Aorta (tissue), 5 donors: ENCODE results near the gene ESRRB. TPM values are rescaled to one million over a fixed set of nuclear protein-coding genes. Genes with fewer than 3 reads are reported as not detected.

Source experiments
- ATAC-seq: fragments of 200-7000 bp; cut with Tn5 transposase; one replicate; pipeline ENCODE4 v1.9.1; 2022; ENCODE audit warnings: moderate library complexity; ENCODE audit not compliant: low FRiP score
- DNase-seq, 2 donors: peaks; one replicate each; pipeline ENCODE4 v3.0.0-alpha.2; 2020
- H3K27ac ChIP-seq, 2 donors: one replicate each; pipeline ENCODE4 v1.5.1; 2013; ENCODE audit warnings: low read length in 2 of 2, mild to moderate bottlenecking in 2 of 2, moderate library complexity in 2 of 2, control low read depth in 1 of 2, inconsistent platforms in 1 of 2, low read depth in 1 of 2
- H3K27me3 ChIP-seq, 2 donors: one replicate each; pipeline ENCODE4 v1.6.1; 2013; ENCODE audit warnings: control low read depth in 1 of 2, low read length in 1 of 2, mild to moderate bottlenecking in 1 of 2, moderate library complexity in 1 of 2; ENCODE audit not compliant: insufficient read depth in 2 of 2, control insufficient read depth in 1 of 2
- H3K36me3 ChIP-seq, 2 donors: one replicate each; pipeline ENCODE4 v1.6.1; 2013; ENCODE audit warnings: control low read depth in 1 of 2, low read length in 1 of 2, mild to moderate bottlenecking in 1 of 2; ENCODE audit not compliant: insufficient read depth in 2 of 2, control insufficient read depth in 1 of 2
- H3K4me1 ChIP-seq, 2 donors: one replicate each; pipeline ENCODE4 v1.6.1; 2013; ENCODE audit warnings: low read length in 2 of 2, control low read depth in 1 of 2, mild to moderate bottlenecking in 1 of 2, moderate library complexity in 1 of 2; ENCODE audit not compliant: insufficient read depth in 2 of 2, control insufficient read depth in 1 of 2
- H3K4me3 ChIP-seq, 2 donors: one replicate each; pipeline ENCODE4 v1.5.1; 2013; ENCODE audit warnings: low read length in 2 of 2, control low read depth in 1 of 2, mild to moderate bottlenecking in 1 of 2
- H3K9me3 ChIP-seq: one replicate; pipeline ENCODE4 v1.6.1; 2013; ENCODE audit warnings: mild to moderate bottlenecking, low read length; ENCODE audit not compliant: control insufficient read depth
- WGBS, 2 donors: extraction: QIAGEN DNeasy Blood & Tissue Kit; methylation state at CpG; one replicate each; pipeline ENCODE4 v1.1.7; 2013; 5-methylcytosine and 5-hydroxymethylcytosine counted together
- intact Hi-C, 2 donors: fragments of 100-400 bp; cut with DNase I; formaldehyde crosslinking; loops; one replicate each; pipeline versions ENCODE4 v1.14.2 to v1.15.0; 2022
- polyA plus RNA-seq, 2 donors: library from polyadenylated mRNA; stranded (reverse); fragments of 200-250 nt; gene quantifications; one replicate each; pipeline ENCODE4 v1.2.3, GENCODE V29; 2013
- total RNA-seq, 2 donors: library from RNA; stranded (reverse); fragmentation: NEBNext Ultra II Directional; extraction: Animal tissue kit (Norgen Biotek cat#: 25700); gene quantifications; one replicate each; pipeline ENCODE4 v1.2.1, GENCODE V29; 2021
- donor health status: healthy with polysubstance abuse.
- donor health status: Bipolar disorder and iron deficiency.
- donor health status: DM: no; HTN: no; CAD: no.
- donor health status: DM: no; HTN: no; CAD: no.
- donor health status: DM: yes; HTN: yes; CAD: no.

ESRRB gene
- total and polyA plus RNA-seq, 4 donors = 0.23 to 0.52 (median 0.33) TPM; not detected in 1

DNA sequence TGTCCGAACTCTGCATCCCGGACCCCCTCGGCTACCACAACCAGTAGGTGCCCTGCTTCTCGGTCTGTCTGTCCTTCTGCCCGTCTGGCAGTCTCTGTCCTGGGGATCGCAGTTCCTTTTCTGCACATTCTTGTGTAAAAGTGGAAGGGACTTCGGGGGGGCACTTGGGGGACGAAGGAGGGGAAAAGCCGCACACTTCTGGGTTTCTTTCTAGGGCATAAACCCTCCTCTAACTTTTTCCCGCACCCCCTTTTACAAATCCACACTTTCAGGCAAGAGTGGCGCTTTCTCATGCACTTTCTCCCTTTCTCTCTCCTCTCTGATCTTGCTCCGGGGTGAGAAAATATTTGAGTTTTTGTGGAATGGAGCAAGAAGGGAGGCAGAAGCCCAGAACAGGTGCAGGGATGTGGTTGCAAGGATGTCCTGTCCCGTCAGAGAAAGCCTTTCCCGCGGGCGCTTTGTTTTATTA is 506 bp downstream of the ESRRB start:
- intact Hi-C loops = no loop called here
- no peak for DNase-seq
- no peaks in the 10 kb centered on the region for H3K9me3 ChIP-seq
- H3K36me3 ChIP-seq = no peaks in the 10 kb centered on the region
- H3K27ac ChIP-seq = no peak overlapping the region
- ATAC-seq = no peak
- 1 to 2% methylated on average over 16 of the region's 16 CpGs for WGBS, 2 donors
- H3K4me3 ChIP-seq = no peak overlapping the region
- H3K27me3 ChIP-seq = peaks cover 0 to 2% of the 10 kb centered on the region in 2 donors
- no peaks in the 10 kb centered on the region for H3K4me1 ChIP-seq

DNA sequence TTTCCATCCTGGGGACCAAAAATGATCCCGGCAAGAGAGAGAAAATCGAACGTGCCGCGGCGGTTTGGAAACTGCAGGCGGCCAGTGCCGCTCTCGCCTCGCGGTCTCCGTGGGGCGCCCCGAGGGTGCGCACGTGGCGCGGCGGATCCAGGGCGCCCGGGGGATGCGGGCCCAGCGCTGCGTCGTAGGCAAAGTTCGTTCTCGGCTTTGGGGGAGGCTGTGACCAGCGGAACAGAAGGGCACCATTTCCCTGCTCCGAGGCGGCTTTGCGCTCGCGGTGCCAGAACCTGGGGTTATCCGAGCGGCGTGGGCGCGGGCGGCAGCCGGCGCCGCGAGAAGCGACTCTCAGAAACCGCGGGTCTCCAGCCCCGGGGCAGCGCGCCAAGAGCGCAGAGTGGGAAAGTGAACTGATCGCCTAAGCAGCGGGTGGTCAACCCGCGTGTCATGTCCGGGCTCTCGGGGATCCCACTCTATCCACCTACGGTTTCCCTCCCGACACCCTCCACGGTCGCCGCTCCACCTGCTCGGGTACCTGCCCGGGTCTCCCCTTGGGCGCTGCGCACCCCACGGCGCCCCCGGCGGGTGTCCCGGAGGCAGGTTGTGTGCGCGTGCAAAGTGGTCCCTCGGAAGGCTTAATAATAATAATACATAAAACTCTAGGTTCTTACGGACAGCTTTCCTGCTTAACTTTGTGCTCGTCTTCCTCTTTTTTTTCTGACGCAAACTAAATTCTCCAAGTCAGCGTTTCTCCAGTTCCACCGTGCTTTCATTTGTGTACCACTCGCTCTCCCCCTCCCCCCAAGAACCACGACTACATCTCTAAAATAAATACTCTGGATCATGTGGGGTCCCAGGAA is 1.2 kb downstream of the ESRRB start:
- H3K27ac ChIP-seq = no peak overlapping the region
- no peaks in the 10 kb centered on the region for H3K9me3 ChIP-seq
- intact Hi-C loops = no loop called here
- no peaks in the 10 kb centered on the region for H3K4me1 ChIP-seq
- no peak for ATAC-seq
- WGBS, 2 donors = 1% methylated on average over 79 to 80 of the region's 80 CpGs
- no peak overlapping the region for H3K4me3 ChIP-seq
- H3K36me3 ChIP-seq = no peaks in the 10 kb centered on the region
- H3K27me3 ChIP-seq = peaks cover 0 to 2% of the 10 kb centered on the region in 2 donors
- DNase-seq = no peak

- no peaks in the 10 kb centered on the region for H3K9me3 ChIP-seq
- H3K27me3 ChIP-seq = peaks cover 0 to 2% of the 10 kb centered on the region in 2 donors
- no peaks in the 10 kb centered on the region for H3K36me3 ChIP-seq
- no peak overlapping the region for H3K27ac ChIP-seq
- 14 to 19% methylated on average over 5 of the region's 5 CpGs for WGBS, 2 donors
- no peak overlapping the region for H3K4me3 ChIP-seq
- no peaks in the 10 kb centered on the region for H3K4me1 ChIP-seq
- ATAC-seq (no peak), DNase-seq (no peak)
- intact Hi-C loops = no loop called here
Observed at GRCh38 chr14:76377735-76378074, 1.8 kb downstream of the ESRRB start.

DNA sequence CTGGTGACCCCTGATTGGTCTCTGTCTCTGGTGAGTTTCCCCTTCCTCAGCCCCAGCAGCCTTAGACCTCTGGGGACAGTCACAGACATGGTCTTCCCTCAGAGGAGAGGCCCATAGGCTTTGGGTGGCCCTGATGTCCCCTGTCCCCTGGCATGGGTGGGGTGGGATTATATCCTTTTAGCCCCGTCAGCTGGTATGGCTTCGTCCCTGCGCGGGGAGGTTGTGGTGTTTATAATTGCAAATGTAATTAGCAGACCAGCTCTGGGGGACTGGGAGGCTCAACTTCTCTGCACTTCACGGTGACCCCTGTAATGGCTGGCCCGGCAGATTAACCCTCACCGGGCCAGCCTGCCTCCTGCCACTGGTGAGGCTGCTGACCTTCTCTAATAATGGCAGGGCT is 5.1 kb downstream of the ESRRB start:
- no peak for ATAC-seq
- WGBS, 2 donors = 15 to 25% methylated on average over 7 of the region's 7 CpGs
- no peaks in the 10 kb centered on the region for H3K9me3 ChIP-seq
- H3K27ac ChIP-seq = no peak overlapping the region
- H3K36me3 ChIP-seq = no peaks in the 10 kb centered on the region
- DNase-seq = no peak
- no peaks in the 10 kb centered on the region for H3K4me1 ChIP-seq
- no peak overlapping the region for H3K4me3 ChIP-seq
- intact Hi-C loops = loop anchor here in 1 of 2 donors (10.0 kb wide), 1 partner anchor 326 kb away; no protein-coding TSS in a partner anchor
- H3K27me3 ChIP-seq = peaks cover 0 to 2% of the 10 kb centered on the region in 2 donors

DNA sequence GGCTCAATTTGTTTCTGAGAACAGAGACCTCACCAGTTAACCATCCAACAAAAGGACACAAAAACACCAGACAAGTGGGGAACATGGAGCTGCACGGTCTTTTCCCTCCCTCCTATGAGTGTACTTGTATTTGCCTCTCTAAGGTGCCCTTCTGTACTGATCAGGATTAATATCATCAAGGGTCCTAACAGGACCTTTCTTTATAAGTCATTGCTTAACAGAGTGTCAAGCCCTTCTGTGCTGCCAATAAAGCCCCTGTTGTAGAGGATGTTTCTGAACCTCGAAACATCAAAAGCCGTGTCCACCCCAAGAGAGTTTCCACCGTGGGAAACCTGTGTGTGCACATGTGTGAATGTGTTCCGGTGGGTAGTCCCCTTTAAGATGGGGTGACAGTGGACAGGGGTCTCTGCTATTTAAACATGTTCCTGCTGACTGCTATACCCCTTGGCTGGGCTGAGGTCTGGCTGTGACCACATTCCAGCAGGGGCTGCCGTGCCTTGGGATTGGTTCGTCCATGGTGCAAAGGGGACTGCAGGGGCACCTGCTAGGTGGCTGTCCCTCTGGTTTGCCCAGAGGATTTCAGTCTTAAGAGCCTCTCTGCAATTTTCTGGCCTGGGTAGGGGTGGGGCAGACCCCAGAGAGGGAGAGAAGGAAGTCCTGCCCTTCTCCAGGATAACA is 6.0 kb downstream of the ESRRB start:
- Histone ChIP-seq H3K27ac (no peak overlapping the region), H3K9me3 (no peaks in the 10 kb centered on the region), H3K4me1 (no peaks in the 10 kb centered on the region), H3K4me3 (no peak overlapping the region), H3K36me3 (no peaks in the 10 kb centered on the region), H3K27me3 (peaks cover 0 to 2% of the 10 kb centered on the region in 2 donors)
- WGBS, 2 donors = 64 to 72% methylated on average over 7 of the region's 7 CpGs
- no peak for DNase-seq
- ATAC-seq = no peak
- intact Hi-C loops = loop anchor here in 1 of 2 donors (10.0 kb wide), 1 partner anchor 327 kb away; no protein-coding TSS in a partner anchor

DNA sequence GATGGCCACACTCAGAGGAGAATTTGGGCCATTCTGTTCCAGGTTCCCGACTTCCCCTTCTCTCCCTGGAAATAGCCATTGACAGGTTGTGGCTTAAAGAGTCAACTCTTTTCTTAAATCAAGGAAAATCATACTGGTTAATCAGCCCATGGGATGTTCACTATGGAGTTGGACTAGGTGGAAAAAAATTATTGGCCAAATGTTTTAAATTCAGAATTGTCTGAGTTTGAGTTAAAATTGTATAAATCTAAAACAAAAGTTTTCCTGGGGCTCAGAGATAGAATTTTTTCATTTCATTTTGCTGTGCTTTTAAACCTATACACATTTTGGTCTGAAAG is 6.5 kb downstream of the ESRRB start:
- ATAC-seq = no peak
- no peak for DNase-seq
- H3K27ac ChIP-seq = no peak overlapping the region
- peaks cover 0 to 4% of the 10 kb centered on the region in 2 donors for H3K27me3 ChIP-seq
- H3K36me3 ChIP-seq = no peaks in the 10 kb centered on the region
- intact Hi-C loops = loop anchor here in 1 of 2 donors (10.0 kb wide), 1 partner anchor 328 kb away; no protein-coding TSS in a partner anchor
- no peaks in the 10 kb centered on the region for H3K4me1 ChIP-seq
- no peak overlapping the region for H3K4me3 ChIP-seq
- WGBS, 2 donors = 52 to 62% methylated on average over 1 of the region's 1 CpG
- H3K9me3 ChIP-seq = no peaks in the 10 kb centered on the region

GRCh38 chr14:76385435-76385834 is 9.5 kb downstream of the ESRRB start:
- peaks cover 0 to 2% of the 10 kb centered on the region in 2 donors for H3K27me3 ChIP-seq

DNA sequence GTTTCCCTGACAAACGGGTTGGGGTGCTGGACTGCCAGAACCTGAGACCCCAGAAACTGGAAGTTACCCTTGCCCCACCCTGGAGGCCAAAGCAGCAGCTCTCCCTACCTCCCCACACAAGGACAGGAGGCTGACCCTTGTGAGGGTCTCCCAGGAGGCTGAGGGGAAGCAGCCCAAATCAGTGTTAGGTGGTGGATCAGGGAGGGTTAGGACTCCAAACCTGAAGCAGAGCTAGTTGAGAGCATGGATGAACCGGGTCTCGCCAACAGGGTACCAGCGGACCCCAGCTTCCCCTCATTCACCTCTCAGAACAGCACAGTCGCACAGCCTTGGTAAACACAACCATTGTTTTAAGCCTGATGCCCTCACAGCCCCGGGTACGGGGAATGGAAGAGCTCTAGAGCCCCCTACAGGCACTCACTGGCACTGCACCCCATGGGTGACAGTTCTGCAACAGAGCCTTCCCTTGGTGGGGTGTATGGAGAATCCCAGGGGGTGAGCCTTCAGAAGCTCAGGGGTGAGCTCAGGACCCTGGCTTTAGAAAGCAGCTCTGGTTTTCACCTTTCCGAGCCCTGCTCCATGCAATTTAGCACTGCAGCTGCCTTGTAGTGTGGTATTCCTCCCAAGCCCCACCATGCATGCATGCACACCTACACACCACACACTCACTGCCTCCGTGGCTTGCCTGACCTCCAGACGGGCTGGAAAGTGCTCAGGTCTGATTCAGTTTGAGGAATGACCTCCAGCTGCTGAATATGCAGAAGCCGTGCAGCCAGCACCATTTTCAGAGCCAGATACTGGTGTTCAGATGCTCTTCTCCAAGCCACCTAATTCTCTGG is 11.2 kb downstream of the ESRRB start:
- H3K4me3 ChIP-seq = no peak overlapping the region
- no peaks in the 10 kb centered on the region for H3K4me1 ChIP-seq
- no peaks in the 10 kb centered on the region for H3K9me3 ChIP-seq
- WGBS, 2 donors = 13 to 15% methylated on average over 11 of the region's 11 CpGs
- H3K27me3 ChIP-seq = peaks cover 0 to 2% of the 10 kb centered on the region in 2 donors
- H3K27ac ChIP-seq = no peak overlapping the region
- intact Hi-C loops = loop anchor here in 1 of 2 donors (10.0 kb wide), 1 partner anchor 332 kb away; no protein-coding TSS in a partner anchor
- ATAC-seq (peak; percentile 90), DNase-seq (peak; percentile 73 to 88)
- H3K36me3 ChIP-seq = no peaks in the 10 kb centered on the region

More at GRCh38 chr14:76385435-76385834, 9.5 kb downstream of the ESRRB start:
- Histone ChIP-seq H3K4me3 (no peak overlapping the region), H3K36me3 (no peaks in the 10 kb centered on the region), H3K4me1 (no peaks in the 10 kb centered on the region), H3K9me3 (no peaks in the 10 kb centered on the region), H3K27ac (no peak overlapping the region)
- ATAC-seq (no peak), DNase-seq (no peak)
- 66 to 67% methylated on average over 4 of the region's 4 CpGs for WGBS, 2 donors
- intact Hi-C loops = loop anchor here in 1 of 2 donors (10.0 kb wide), 1 partner anchor 331 kb away; no protein-coding TSS in a partner anchor
